PFSK-1 (cell line): Measurements from ENCODE around the gene PLXNC1.

Experiments used
- FOXP2 ChIP-seq: optimal IDR thresholded peaks from 2 replicates; pipeline ENCODE3; 2011; ENCODE audit warnings: borderline replicate concordance, control low read depth, inconsistent platforms; ENCODE audit not compliant: insufficient read depth; ENCODE audit errors: extremely low read length, extremely low read depth
- POLR2AphosphoS5 ChIP-seq: IDR thresholded peaks from 2 replicates; pipeline ENCODE4 v1.6.1; 2012; ENCODE audit warnings: low read depth, mild to moderate bottlenecking, control low read depth, low read length, moderate library complexity
- SIN3A ChIP-seq: IDR thresholded peaks from 2 replicates; pipeline ENCODE4 v1.6.1; 2012; ENCODE audit warnings: mild to moderate bottlenecking, low read length, moderate library complexity, borderline replicate concordance; ENCODE audit not compliant: insufficient read depth
- TAF1 ChIP-seq: IDR thresholded peaks from 2 replicates; pipeline ENCODE4 v1.6.1; 2012; ENCODE audit warnings: low read length, control low read depth, borderline replicate concordance; ENCODE audit not compliant: insufficient read depth
- TF ChIP-seq, protein P1 (sequence below), 2 experiments: IDR thresholded peaks; 2 replicates each; pipeline versions ENCODE4 v1.6.1 to v1.8.0; 2011 to 2012; ENCODE audit warnings: low read depth in 2 of 2, low read length in 2 of 2, control low read depth in 1 of 2, inconsistent platforms in 1 of 2, mild to moderate bottlenecking in 1 of 2, moderate library complexity in 1 of 2; ENCODE audit not compliant: insufficient read depth in 1 of 2

The PLXNC1 gene

DNA sequence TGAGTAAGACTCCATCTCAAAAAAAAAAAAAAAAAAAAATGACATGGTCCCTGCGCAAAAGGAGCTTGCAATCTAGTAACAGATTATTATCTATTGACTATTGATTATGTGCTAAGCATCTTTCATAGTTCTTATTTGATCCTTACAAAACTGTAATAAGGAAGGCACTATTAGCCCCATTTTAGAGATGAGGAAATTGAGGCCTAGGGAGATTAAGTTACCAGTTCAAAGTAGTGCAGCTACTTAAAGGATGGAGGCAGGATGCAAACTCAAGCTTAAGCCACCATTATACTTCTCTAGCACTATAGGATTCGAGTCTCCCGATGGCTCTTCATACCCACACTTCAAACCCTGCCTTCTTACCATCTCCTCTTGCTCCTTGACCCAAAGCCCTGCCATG lies 31.3 kb downstream of the PLXNC1 start:
- TF ChIP-seq TAF1 = no peak
- TF ChIP-seq FOXP2 = no peak
- TF ChIP-seq SIN3A = no peak
- TF ChIP-seq, protein P1, sequence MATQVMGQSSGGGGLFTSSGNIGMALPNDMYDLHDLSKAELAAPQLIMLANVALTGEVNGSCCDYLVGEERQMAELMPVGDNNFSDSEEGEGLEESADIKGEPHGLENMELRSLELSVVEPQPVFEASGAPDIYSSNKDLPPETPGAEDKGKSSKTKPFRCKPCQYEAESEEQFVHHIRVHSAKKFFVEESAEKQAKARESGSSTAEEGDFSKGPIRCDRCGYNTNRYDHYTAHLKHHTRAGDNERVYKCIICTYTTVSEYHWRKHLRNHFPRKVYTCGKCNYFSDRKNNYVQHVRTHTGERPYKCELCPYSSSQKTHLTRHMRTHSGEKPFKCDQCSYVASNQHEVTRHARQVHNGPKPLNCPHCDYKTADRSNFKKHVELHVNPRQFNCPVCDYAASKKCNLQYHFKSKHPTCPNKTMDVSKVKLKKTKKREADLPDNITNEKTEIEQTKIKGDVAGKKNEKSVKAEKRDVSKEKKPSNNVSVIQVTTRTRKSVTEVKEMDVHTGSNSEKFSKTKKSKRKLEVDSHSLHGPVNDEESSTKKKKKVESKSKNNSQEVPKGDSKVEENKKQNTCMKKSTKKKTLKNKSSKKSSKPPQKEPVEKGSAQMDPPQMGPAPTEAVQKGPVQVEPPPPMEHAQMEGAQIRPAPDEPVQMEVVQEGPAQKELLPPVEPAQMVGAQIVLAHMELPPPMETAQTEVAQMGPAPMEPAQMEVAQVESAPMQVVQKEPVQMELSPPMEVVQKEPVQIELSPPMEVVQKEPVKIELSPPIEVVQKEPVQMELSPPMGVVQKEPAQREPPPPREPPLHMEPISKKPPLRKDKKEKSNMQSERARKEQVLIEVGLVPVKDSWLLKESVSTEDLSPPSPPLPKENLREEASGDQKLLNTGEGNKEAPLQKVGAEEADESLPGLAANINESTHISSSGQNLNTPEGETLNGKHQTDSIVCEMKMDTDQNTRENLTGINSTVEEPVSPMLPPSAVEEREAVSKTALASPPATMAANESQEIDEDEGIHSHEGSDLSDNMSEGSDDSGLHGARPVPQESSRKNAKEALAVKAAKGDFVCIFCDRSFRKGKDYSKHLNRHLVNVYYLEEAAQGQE (IDR thresholded peaks at IDR 0.05; ENCODE audit: insufficient read depth in 1 of 2, low read depth in 2 of 2, low read length in 2 of 2) = no peak
- no peak for TF ChIP-seq POLR2AphosphoS5

DNA sequence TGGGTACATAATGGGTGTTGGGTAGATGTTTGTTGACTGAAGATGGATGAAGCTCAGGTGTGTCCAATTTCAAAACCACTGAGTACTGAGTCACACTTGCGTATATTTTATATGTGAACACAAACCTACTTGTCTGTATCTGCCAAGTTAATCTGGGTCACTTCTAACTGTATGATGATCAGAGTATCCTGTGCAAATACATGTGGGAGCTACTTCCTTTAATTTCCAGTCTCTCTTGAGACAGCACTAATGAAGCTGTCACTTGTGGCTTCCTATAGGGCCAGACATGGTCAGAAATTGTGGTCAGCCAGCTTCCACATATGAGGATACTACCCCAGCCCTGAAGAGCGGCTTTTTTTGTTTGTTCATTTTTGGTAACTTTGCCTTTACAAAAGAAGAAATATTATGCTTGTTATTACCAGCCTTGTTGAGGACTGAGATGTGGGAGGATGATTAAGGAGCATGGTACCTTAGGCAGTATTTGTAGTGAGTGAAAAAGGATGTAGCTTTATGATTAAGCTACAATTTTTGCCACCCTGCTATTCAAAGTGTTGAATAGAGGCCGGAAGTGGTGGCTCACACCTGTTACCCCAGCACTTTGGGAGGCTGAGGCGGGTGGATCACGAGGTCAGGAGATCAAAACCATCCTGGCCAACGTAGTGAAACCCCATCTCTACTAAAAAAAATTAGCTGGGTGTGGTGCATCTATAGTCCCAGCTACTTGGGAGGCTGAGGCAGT lies 32.4 kb downstream of the PLXNC1 start:
- TF ChIP-seq FOXP2 = no peak
- TF ChIP-seq POLR2AphosphoS5 = no peak
- TF ChIP-seq TAF1 = no peak
- TF ChIP-seq, protein P1 (IDR thresholded peaks at IDR 0.05; ENCODE audit: insufficient read depth in 1 of 2, low read depth in 2 of 2, low read length in 2 of 2) = no peak
- TF ChIP-seq SIN3A = no peak

DNA sequence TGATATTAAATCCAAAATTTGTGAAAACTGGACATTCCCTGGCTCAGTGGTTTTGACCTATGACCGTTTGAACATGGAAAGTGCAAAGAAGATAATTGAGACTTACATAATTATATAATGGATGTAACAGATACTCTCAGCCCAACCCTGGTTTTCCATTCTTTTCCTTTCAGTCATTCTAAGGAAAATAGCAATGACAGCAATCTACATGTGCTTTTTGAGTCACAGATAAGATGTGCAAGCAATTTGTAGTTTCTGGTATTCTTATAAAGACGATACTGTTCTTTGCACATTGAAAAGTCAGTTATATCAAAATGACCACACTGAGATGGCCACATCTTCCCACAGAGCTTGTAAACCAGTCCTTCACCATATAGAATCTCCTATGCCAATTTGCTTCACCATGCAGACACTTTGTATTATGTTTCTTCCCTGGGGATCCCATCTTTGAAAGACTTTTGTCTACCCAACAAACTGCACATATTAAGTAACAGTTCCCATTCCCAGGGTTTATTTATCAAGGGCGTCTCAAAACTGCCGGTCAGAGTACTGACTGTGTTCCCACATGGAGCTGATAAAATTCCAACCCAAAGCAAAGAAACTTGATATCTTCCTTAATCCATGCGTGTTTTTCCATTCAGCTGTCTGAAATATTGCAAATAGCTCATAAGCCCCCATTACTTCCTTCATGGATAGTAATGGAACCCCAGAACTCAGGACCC lies 34.8 kb downstream of the PLXNC1 start:
- TF ChIP-seq POLR2AphosphoS5 = no peak
- no peak for TF ChIP-seq TAF1
- no peak for TF ChIP-seq FOXP2
- TF ChIP-seq, protein P1 (IDR thresholded peaks at IDR 0.05; ENCODE audit: insufficient read depth in 1 of 2, low read depth in 2 of 2, low read length in 2 of 2) = no peak
- TF ChIP-seq SIN3A = no peak

DNA sequence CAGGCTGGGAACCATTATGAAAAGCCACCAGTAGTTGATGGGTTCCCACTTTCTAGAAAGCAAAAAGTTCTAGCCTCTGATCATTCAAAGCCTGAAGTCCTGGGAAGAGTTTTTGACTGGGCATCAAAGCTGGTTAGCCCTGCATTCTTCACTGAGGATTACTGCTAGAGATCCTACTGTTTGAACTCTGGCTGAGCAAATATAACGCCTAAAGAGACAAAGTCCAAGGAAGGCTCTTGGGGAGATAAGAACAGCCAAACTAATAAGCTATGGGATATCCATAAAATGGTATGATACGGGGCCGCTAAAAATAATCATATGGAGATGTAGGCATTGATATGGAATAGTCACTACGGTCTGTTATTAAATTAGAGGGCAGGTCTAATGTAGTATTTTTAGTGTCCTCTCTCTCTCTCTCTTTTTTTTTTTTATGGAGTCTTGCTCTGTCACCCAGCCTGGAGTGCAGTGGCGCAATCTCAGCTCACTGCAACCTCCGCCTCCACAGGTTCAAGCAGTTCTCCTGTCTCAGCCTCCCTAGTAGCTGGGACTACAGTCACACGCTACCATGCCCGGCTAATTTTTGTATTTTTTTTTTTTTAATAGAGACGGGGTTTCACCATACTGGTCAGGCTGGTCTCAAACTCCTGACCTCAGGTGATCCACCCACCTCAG lies 35.5 kb downstream of the PLXNC1 start:
- no peak for TF ChIP-seq POLR2AphosphoS5
- TF ChIP-seq FOXP2 = no peak
- no peak for TF ChIP-seq TAF1
- TF ChIP-seq, protein P1 (IDR thresholded peaks at IDR 0.05; ENCODE audit: insufficient read depth in 1 of 2, low read depth in 2 of 2, low read length in 2 of 2) = no peak
- TF ChIP-seq SIN3A = no peak
